ENCODE measurements around the gene ZSCAN18.
A peak's percentile ranks its signal among the peaks of the same experiment; 100 is the strongest.

Gene ZSCAN18

GRCh38 chr19:58086825-58087710 lies 11.0 kb downstream of the ZSCAN18 start:
- DNase-seq (ENCODE audit: low read depth in 4 of 4, low spot score in 1 of 4), result no peak

- no peak for DNase-seq (ENCODE audit: low read depth in 4 of 4, low spot score in 1 of 4)
Measured at GRCh38 chr19:58085348-58085875, 12.6 kb downstream of the ZSCAN18 start.

DNA sequence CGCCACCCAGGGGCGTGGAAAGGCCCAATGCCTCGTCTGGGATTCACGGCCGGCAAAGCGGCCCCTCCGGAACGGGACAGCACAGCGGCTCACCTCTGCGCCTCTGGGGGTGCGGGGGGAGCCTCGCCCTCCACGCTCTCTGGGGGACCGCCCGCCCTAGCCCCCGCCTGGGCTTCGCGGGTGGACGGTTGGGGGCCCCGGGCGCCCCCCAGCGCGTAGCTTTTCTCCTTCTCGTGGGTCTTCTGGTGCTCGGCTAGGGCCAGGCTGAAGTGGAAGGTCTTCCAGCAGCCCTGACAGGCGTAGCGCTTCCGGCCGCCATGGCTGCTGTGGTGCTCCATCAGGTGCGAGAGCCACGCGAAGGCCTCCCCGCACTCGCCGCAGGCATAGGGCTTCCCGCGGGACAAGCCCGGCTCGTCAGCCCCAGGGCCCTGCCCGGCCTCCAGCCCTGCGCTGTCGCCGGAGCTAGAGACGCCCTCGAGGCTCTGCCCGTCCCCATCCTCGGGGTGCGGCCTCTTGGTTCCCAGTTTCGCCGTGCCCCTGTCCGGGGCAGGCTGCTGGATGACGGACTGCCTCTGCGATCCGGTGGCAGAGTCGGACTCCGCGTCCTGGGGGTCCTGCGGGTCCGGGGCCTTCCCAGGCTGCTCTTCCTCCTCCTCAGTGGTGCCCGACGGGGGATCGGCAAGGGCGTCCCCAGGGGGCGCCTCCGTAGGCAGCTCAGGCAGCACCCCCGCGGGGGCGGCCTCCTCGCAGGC lies 13.3 kb downstream of the ZSCAN18 start:
- DNase-seq (ENCODE audit: low read depth in 4 of 4, low spot score in 1 of 4), result no peak

- DNase-seq (ENCODE audit: low read depth in 4 of 4, low spot score in 1 of 4), result no peak
Measured at GRCh38 chr19:58083021-58083420, 15.0 kb downstream of the ZSCAN18 start.

DNA sequence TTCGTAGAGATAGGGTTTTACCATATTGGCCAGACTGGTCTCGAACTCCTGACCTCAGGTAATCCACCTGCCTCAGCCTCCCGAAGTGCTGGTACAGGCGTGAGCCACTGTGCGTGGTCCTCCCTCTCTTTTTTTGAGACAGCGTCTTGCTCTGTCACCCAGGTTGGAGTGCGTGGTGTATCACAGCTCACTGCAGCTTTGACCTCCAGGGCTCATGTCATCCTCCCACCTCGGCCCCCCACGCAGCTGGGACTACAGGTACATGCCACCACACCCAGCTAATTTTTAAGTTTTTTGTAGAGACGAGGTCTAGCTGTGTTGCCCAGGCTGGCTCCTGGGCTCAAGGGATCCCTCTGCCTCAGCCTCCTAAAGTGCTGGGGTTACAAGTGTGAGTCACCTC lies 18.2 kb downstream of the ZSCAN18 start:
- no peak for DNase-seq (ENCODE audit: low read depth in 4 of 4, low spot score in 1 of 4)

DNA sequence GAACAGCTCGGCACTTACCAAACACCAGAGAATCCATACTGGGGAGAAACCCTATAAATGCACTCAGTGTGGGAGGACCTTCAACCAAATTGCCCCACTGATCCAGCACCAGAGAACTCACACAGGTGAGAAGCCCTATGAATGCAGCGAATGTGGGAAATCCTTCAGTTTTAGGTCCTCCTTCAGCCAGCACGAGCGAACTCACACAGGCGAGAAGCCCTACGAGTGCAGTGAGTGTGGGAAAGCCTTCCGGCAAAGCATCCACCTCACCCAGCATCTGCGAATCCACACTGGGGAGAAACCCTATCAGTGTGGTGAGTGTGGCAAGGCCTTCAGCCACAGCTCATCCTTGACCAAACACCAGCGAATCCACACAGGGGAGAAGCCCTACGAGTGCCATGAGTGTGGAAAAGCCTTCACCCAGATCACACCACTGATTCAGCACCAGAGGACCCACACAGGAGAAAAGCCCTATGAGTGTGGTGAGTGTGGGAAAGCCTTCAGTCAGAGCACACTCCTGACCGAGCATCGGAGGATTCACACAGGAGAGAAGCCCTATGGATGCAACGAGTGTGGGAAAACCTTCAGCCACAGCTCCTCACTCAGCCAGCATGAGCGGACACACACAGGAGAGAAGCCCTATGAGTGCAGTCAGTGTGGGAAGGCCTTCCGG lies 30.7 kb downstream of the ZSCAN18 start:
- no peak for DNase-seq (ENCODE audit: low read depth in 4 of 4, low spot score in 1 of 4)

- DNase-seq (ENCODE audit: low read depth in 4 of 4, low spot score in 1 of 4), result no peak
Measured at GRCh38 chr19:58063712-58064111, 34.3 kb downstream of the ZSCAN18 start.

DNA sequence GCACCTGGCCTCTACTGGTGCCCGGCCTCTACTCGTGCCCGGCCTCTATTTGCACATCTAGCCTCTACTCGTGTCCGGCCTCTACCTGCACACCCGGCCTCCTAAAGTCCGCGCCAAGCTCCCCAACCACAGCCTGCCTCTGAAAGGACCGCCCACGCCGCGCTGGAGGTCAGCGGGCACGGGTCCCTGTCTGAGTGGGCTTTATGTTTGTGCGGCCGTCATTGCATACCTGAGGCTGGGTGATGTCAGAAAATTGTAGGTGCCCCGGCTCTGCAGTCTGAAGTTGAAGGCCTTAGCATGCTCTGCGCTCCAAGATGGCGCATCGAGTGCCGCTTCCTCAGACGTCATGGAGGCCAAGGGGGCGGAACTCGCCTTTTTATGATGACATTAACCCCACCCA lies 37.8 kb downstream of the ZSCAN18 start:
- DNase-seq (ENCODE audit: low read depth in 4 of 4, low spot score in 1 of 4), result no peak

- no peak for DNase-seq (ENCODE audit: low read depth in 4 of 4, low spot score in 1 of 4)
Measured at GRCh38 chr19:58059671-58060078, 38.4 kb downstream of the ZSCAN18 start.

- DNase-seq (ENCODE audit: low read depth in 4 of 4, low spot score in 1 of 4), result peak; percentile 9 to 45 (median 32)
Measured at GRCh38 chr19:58059003-58059670, 38.9 kb downstream of the ZSCAN18 start, which contains the start of gene ZNF135. TSS of gene ZNF135 (plus strand) at chr19:58059282. CDS start at chr19:58060003, 721 bp downstream.

DNA sequence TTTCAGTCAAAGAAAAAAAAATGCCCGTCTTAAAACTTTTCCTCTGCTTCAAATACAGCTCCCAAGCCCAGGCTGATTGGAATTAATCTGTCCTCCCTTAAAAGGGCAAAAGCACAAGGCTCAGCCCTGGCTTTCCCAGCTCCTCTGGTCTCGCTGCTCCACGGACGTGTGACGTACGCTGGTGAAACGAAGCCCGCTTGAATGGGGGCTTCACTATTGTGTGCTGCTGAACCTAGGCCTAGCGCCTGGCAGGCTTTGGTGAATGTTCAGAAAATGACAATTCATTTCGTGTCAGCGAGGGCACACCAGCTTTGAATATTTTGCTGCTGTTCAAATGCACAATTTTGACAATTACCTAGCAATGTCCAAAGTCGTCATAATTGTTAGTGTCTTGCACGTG lies 39.6 kb downstream of the ZSCAN18 start:
- DNase-seq (ENCODE audit: low read depth in 4 of 4, low spot score in 1 of 4), result no peak

DNA sequence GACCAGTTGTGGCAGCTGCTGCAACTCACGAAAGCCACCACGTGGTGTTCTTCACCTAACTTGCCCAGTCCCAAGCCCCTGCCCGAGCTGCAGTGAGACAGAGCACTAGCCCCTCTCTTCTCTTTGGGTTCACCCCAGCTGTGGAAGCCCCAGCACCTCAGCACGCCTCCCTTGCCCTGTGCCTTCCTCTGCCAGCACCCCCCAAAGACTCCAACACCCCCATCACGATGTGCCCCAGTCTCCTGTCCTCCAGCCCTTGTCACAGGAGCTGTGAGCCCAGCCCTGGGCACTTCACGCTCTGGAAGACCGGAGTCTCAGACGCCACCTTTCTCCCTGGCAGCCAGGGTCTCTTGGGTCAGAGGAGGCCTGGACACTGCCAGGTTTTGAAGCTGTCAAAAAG lies 41.2 kb downstream of the ZSCAN18 start:
- no peak for DNase-seq (ENCODE audit: low read depth in 4 of 4, low spot score in 1 of 4)

DNA sequence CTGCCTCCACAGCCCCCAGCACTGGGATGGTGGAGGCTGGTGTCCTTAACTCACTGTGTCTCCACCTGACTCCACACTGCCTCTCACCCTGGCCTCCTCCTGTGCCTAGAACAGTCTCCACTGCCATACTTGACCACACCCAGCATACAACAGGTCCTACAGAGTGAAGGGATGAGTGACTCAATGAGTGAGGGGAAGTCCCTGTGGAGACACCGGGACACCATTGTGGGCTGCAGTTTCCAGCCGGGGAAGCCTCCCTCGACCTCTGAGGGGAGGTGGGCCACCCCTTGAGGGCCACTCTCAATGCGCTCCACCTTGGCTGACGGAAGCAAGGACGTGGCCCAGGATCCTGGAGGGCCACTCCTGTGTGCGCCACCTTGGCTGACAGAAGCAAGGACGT lies 41.8 kb downstream of the ZSCAN18 start:
- no peak for DNase-seq (ENCODE audit: low read depth in 4 of 4, low spot score in 1 of 4)

GRCh38 chr19:58054901-58055874 lies 42.8 kb downstream of the ZSCAN18 start:
- DNase-seq (ENCODE audit: low read depth in 4 of 4, low spot score in 1 of 4), result no peak

GRCh38 chr19:58053480-58054156 lies 44.4 kb downstream of the ZSCAN18 start:
- DNase-seq (ENCODE audit: low read depth in 4 of 4, low spot score in 1 of 4), result no peak

- DNase-seq (ENCODE audit: low read depth in 4 of 4, low spot score in 1 of 4), result no peak
Measured at GRCh38 chr19:58052256-58052655, 45.8 kb downstream of the ZSCAN18 start.

GRCh38 chr19:58047672-58048071 lies 50.4 kb downstream of the ZSCAN18 start:
- no peak for DNase-seq (ENCODE audit: low read depth in 4 of 4, low spot score in 1 of 4)

- DNase-seq (ENCODE audit: low read depth in 4 of 4, low spot score in 1 of 4), result no peak
Measured at GRCh38 chr19:58046856-58047255, 51.2 kb downstream of the ZSCAN18 start.

DNA sequence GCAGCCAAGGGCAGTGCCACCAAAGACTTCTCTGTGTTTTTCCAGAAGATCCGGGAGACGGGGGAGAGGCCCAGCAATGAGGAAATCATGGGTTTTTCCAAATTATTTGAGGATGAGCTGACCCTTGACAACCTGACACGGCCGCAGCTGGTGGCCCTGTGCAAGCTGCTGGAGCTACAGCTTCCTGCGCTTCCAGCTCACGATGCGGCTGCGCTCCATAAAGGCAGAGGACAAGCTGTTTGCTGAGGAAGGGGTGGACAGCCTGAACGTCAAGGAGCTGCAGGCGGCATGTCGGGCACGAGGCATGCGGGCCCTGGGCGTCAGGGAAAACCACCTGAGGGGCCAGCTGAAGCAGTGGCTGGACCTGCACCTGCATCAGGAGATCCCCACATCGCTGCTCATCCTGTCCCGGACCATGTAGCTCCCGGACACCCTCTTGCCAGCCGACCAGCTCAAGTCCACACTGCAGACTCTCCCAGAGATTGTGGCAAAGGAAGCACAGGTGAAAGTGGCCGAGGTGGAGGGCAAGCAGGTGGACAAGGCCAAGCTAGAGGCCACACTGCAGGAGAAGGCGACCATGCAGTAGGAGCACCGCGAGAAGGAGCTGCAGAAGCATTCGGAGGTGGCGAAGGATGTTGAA lies 52.5 kb downstream of the ZSCAN18 start:
- DNase-seq (ENCODE audit: low read depth in 4 of 4, low spot score in 1 of 4), result no peak

Measured in stimulated activated CD4-positive, alpha-beta T cell treated with anti-CD3 and anti-CD28 coated beads, Interleukin-1b, Interleukin-23, amount 100 ng/mL, for 24 hours (primary cell).